ENCODE results near the gene PACRG. TPM values are rescaled to one million over a fixed set of nuclear protein-coding genes. Genes with fewer than 3 reads are reported as not detected.
A peak's percentile ranks its signal among the peaks of the same experiment; 100 is the strongest.

The PACRG gene
- polyA plus RNA-seq, 1 of the 3 experiments (the other 2 are of a cell fraction): 0.56 TPM

GRCh38 chr6:162814426-162814973 lies 86.7 kb downstream of the PACRG start:
- ChIA-PET POLR2A (no interaction called here), CTCF (no interaction called here)
- Histone ChIP-seq H3K79me2 (ENCODE audit: insufficient read depth) (no peaks in the 10 kb centered on the region), H4K20me1 (ENCODE audit: insufficient read depth) (no peaks in the 10 kb centered on the region), H2AFZ (ENCODE audit: low read depth) (no peak overlapping the region), H3K4me3 (ENCODE audit: low read depth in 2 of 2, low read length in 1 of 2) (no peak overlapping the region), H3K4me2 (no peak overlapping the region), H3K27ac (ENCODE audit: low read depth in 2 of 2, low read length in 1 of 2) (no peak overlapping the region), H3K9ac (no peak overlapping the region), H3F3A (replicated peaks; ENCODE audit: insufficient read depth) (no peaks in the 10 kb centered on the region), H3K9me3 (no peaks in the 10 kb centered on the region), H3K27me3 (ENCODE audit: insufficient read depth) (no peaks in the 10 kb centered on the region), H3K9me2 (no peaks in the 10 kb centered on the region), H3K4me1 (ENCODE audit: control insufficient read depth in 1 of 2, insufficient read depth in 2 of 2, low read depth in 1 of 2, low read length in 1 of 2) (peaks cover 0 to 2% of the 10 kb centered on the region in 2 experiments; a peak in 1 of 4 replicates), H3K36me3 (replicated peaks in 1 of 2; ENCODE audit: control insufficient read depth in 1 of 2, insufficient read depth in 2 of 2, low read length in 1 of 2) (no peaks in the 10 kb centered on the region)
- DNase-seq: peak; percentile 4
- 73% methylated on average over 10 of the region's 10 CpGs for WGBS (ENCODE audit: low lambda C conversion rate)
- TF ChIP-seq POLR2AphosphoS5 (IDR thresholded peaks at IDR 0.05; ENCODE audit: low read depth, low read length): no peak
- no peak for TF ChIP-seq MXI1 (IDR thresholded peaks at IDR 0.05; ENCODE audit: low read depth, low read length)
- no peak for TF ChIP-seq JUND (IDR thresholded peaks at IDR 0.05)
- TF ChIP-seq SIN3A (IDR thresholded peaks at IDR 0.05; ENCODE audit: borderline replicate concordance, low read depth, low read length): no peak
- TF ChIP-seq TCF12 (IDR thresholded peaks at IDR 0.05): no peak
- no peak for TF ChIP-seq USF1 (IDR thresholded peaks at IDR 0.05; ENCODE audit: borderline replicate concordance, low read depth)
- TF ChIP-seq TEAD4 (IDR thresholded peaks at IDR 0.05; ENCODE audit: borderline replicate concordance, insufficient read depth): no peak
- no peak for TF ChIP-seq ELF1 (IDR thresholded peaks at IDR 0.05)
- no peak for TF ChIP-seq FOXM1 (IDR thresholded peaks at IDR 0.05; ENCODE audit: low read depth)
- TF ChIP-seq REST (IDR thresholded peaks at IDR 0.05; ENCODE audit: low read depth, low read length): no peak

GRCh38 chr6:162817196-162817595 lies 89.4 kb downstream of the PACRG start:
- peaks cover 0 to 2% of the 10 kb centered on the region in 2 experiments; a peak in 1 of 4 replicates for H3K4me1 ChIP-seq (ENCODE audit: control insufficient read depth in 1 of 2, insufficient read depth in 2 of 2, low read depth in 1 of 2, low read length in 1 of 2)
- ChIA-PET POLR2A (no interaction called here), CTCF (interaction anchor here (0.7 kb wide), 1 partner anchor 11 kb away, joined by 4 read pairs; no protein-coding TSS in a partner anchor)
- no peaks in the 10 kb centered on the region for H4K20me1 ChIP-seq (ENCODE audit: insufficient read depth)
- TF ChIP-seq ELF1 (IDR thresholded peaks at IDR 0.05) (no peak), EZH2phosphoT487 (IDR thresholded peaks at IDR 0.05; ENCODE audit: borderline replicate concordance, low read depth) (no peak)
- H3K4me2 ChIP-seq: no peak overlapping the region
- 49% methylated on average over 6 of the region's 6 CpGs for WGBS (ENCODE audit: low lambda C conversion rate)
- H2AFZ ChIP-seq (ENCODE audit: low read depth): no peak overlapping the region
- DNase-seq: no peak
- H3K79me2 ChIP-seq (ENCODE audit: insufficient read depth): no peaks in the 10 kb centered on the region
- no peaks in the 10 kb centered on the region for H3K9me2 ChIP-seq
- no peaks in the 10 kb centered on the region for H3K9me3 ChIP-seq
- H3K27ac ChIP-seq (ENCODE audit: low read depth in 2 of 2, low read length in 1 of 2): no peak overlapping the region
- no peaks in the 10 kb centered on the region for H3K27me3 ChIP-seq (ENCODE audit: insufficient read depth)
- no peak overlapping the region for H3K4me3 ChIP-seq (ENCODE audit: low read depth in 2 of 2, low read length in 1 of 2)
- H3F3A ChIP-seq (replicated peaks; ENCODE audit: insufficient read depth): no peaks in the 10 kb centered on the region
- no peak overlapping the region for H3K9ac ChIP-seq
- H3K36me3 ChIP-seq (replicated peaks in 1 of 2; ENCODE audit: control insufficient read depth in 1 of 2, insufficient read depth in 2 of 2, low read length in 1 of 2): no peaks in the 10 kb centered on the region
